PC-3 (cell line): ENCODE data around the gene KAZN. TPM values are rescaled to one million over a fixed set of nuclear protein-coding genes. Genes with fewer than 3 reads are reported as not detected.

Experiments used
- ATAC-seq: fragments of 200-7000 bp; cut with Tn5 transposase; 2 replicates; pipeline ENCODE4 v1.9.1; 2020; ENCODE audit warnings: mild to moderate bottlenecking, moderate library complexity
- BruUV-seq: library from RNA; stranded (reverse); fragments of 400-500 nt; replicated peaks from 2 replicates; lab custom pipeline; 2021; lab: Mats Ljungman, UMichigan
- CTCF ChIA-PET: fragments of 300-600 bp; sonication (Branson Sonifier 250); formaldehyde crosslinking; loops from one replicate; lab custom pipeline; 2022; ENCODE audit warnings: antibody characterized with exemption; lab: Charles Lee
- POLR2A ChIA-PET: fragments of 300-600 bp; sonication (Branson Sonifier 250); formaldehyde crosslinking; loops from one replicate; lab custom pipeline; 2022; ENCODE audit warnings: antibody characterized with exemption; ENCODE audit not compliant: unreplicated experiment; lab: Charles Lee
- DNase-seq: peaks from one replicate; pipeline ENCODE4 v3.0.0-alpha.2; 2015
- H2AFZ ChIP-seq: fragments of 300-600 bp; sonication (generic); 2 replicates; pipeline ENCODE4 v1.6.0; 2016; ENCODE audit warnings: antibody characterized with exemption, low read length
- H3F3A ChIP-seq: fragments of 300-600 bp; sonication (generic); one replicate; pipeline ENCODE4 v1.6.0; 2017; ENCODE audit warnings: antibody characterized with exemption, low read length, control low read depth, mild to moderate bottlenecking; ENCODE audit not compliant: unreplicated experiment
- H3K27ac ChIP-seq: fragments of 300-600 bp; sonication (generic); 2 replicates; pipeline ENCODE4 v1.5.1; 2016; ENCODE audit warnings: mild to moderate bottlenecking, low read length
- H3K27me3 ChIP-seq: fragments of 300-600 bp; sonication (generic); 2 replicates; pipeline ENCODE4 v1.6.1; 2016; ENCODE audit warnings: low read length, mixed read lengths
- H3K36me3 ChIP-seq: fragments of 300-600 bp; sonication (generic); 2 replicates; pipeline ENCODE4 v1.6.1; 2016; ENCODE audit warnings: low read depth, mixed run types, low read length, mixed read lengths
- H3K4me1 ChIP-seq: fragments of 300-600 bp; sonication (generic); 2 replicates; pipeline ENCODE4 v1.5.1; 2016; ENCODE audit warnings: low read length; ENCODE audit not compliant: insufficient read depth
- H3K4me2 ChIP-seq: fragments of 300-600 bp; sonication (generic); 2 replicates; pipeline ENCODE4 v1.6.0; 2016; ENCODE audit warnings: low read length
- H3K4me3 ChIP-seq: fragments of 300-600 bp; sonication (generic); 2 replicates; pipeline ENCODE4 v1.5.1; 2016; ENCODE audit warnings: mild to moderate bottlenecking, low read length, mixed read lengths
- H3K79me2 ChIP-seq: fragments of 300-600 bp; sonication (generic); 2 replicates; pipeline ENCODE4 v1.6.1; 2017; ENCODE audit warnings: low read length, mixed read lengths
- H3K9ac ChIP-seq: fragments of 300-600 bp; sonication (generic); 2 replicates; pipeline ENCODE4 v1.6.0; 2016; ENCODE audit warnings: mild to moderate bottlenecking, low read length
- H3K9me2 ChIP-seq: fragments of 300-600 bp; sonication (generic); replicated peaks from 2 replicates; pipeline ENCODE4 v1.6.1; 2016; ENCODE audit warnings: mixed run types, low read length, mixed read lengths
- H3K9me3 ChIP-seq: fragments of 300-600 bp; sonication (generic); 2 replicates; pipeline ENCODE4 v1.6.1; 2016; ENCODE audit warnings: low read length, mixed read lengths
- H4K20me1 ChIP-seq: fragments of 300-600 bp; sonication (generic); 2 replicates; pipeline ENCODE4 v1.6.1; 2016; ENCODE audit warnings: low read length, mixed read lengths
- CTCF ChIP-seq: fragments of 300-600 bp; sonication (generic); conservative IDR thresholded peaks from 2 replicates; pipeline ENCODE4 v1.5.1; 2017; ENCODE audit warnings: antibody characterized with exemption, low read depth, mild to moderate bottlenecking, low read length
- EZH2 ChIP-seq: fragments of 300-600 bp; sonication (generic); IDR thresholded peaks from one replicate; pipeline ENCODE4 v1.6.1; 2017; ENCODE audit warnings: antibody characterized with exemption, mild to moderate bottlenecking, low read length; ENCODE audit not compliant: unreplicated experiment
- EZH2phosphoT487 ChIP-seq: fragments of 300-600 bp; sonication (generic); IDR thresholded peaks from 2 replicates; pipeline ENCODE4 v1.6.1; 2018; ENCODE audit warnings: mild to moderate bottlenecking, antibody characterized with exemption, low read length, borderline replicate concordance
- intact Hi-C: fragments of 100-400 bp; cut with micrococcal nuclease; formaldehyde crosslinking; loops from 2 replicates; pipeline ENCODE4 v1.9.0; 2023
- total RNA-seq: library from RNA; depleted of rRNA; stranded (reverse); fragments of >200 nt; gene quantifications from 2 replicates; pipeline ENCODE4 v1.2.3, GENCODE V29; 2014

KAZN gene
- total RNA-seq, 1 experiment from 2014 or later: 2.0 TPM

DNA sequence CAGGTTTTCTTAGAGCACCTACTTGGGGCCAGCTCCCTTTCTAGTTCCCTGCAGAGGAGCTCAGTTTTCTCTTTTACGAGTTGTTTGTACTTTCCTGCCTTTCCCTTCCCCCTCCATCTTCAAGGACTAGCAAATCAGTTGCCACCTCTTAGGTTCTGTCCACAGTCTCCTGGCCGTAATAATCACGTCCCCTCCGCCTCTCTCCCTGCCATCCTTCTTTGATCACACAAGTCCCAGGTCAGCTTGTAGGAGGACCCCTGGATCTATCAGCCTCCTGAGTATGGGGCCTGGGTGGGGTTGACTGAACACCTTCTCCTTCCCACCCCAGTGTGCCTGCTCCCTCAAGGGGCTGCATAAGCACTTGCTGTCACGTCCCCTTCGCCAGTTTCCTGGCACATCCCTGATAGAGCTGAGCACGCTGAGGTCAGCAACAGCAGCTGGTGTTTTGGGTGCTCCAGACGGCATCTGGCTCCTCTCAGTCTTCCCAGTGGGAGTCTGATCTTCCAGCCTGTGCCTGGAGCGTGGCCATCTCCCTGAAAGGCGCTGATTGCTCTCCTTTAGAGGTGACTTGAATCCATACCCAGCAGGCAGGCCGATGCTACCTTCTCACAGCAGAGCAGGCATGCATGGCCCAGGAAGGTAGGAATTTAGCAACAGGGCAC, 338.9 kb downstream of the KAZN start:
- no peak for TF ChIP-seq EZH2phosphoT487
- TF ChIP-seq CTCF: no peak
- TF ChIP-seq EZH2: no peak
- Histone ChIP-seq H3K9me2 (no peaks in the 10 kb centered on the region), H3K27me3 (no peaks in the 10 kb centered on the region), H3K79me2 (no peaks in the 10 kb centered on the region), H3K9me3 (no peaks in the 10 kb centered on the region), H3K4me3 (no peak overlapping the region), H3K4me2 (no peak overlapping the region), H3K27ac (no peak overlapping the region), H3K9ac (no peak overlapping the region), H3F3A (no peaks in the 10 kb centered on the region), H3K4me1 (no peaks in the 10 kb centered on the region), H2AFZ (no peak overlapping the region), H4K20me1 (no peaks in the 10 kb centered on the region), H3K36me3 (no peaks in the 10 kb centered on the region)
- POLR2A ChIA-PET: no interaction called here
- intact Hi-C loops: no loop called here
- DNase-seq (no peak), ATAC-seq (no peak)
- CTCF ChIA-PET: no interaction called here
- BruUV-seq: no TSS peak

GRCh38 chr1:14939527-14940284, 341.2 kb downstream of the KAZN start:
- DNase-seq: peak; percentile 34
- H3K79me2 ChIP-seq: no peaks in the 10 kb centered on the region
- H3K4me3 ChIP-seq: no peak overlapping the region
- no peaks in the 10 kb centered on the region for H3K9me2 ChIP-seq
- H4K20me1 ChIP-seq: no peaks in the 10 kb centered on the region
- intact Hi-C loops: no loop called here
- no peak for TF ChIP-seq EZH2
- TF ChIP-seq CTCF: no peak
- no peak for TF ChIP-seq EZH2phosphoT487
- no peak overlapping the region for H2AFZ ChIP-seq
- BruUV-seq: no TSS peak
- no peak for ATAC-seq
- H3K4me1 ChIP-seq: no peaks in the 10 kb centered on the region
- H3K4me2 ChIP-seq: no peak overlapping the region
- ChIA-PET CTCF (interaction anchor here (0.6 kb wide), 1 partner anchor 22 kb away, joined by 3 read pairs; no protein-coding TSS in a partner anchor), POLR2A (no interaction called here)
- no peaks in the 10 kb centered on the region for H3K27me3 ChIP-seq
- no peaks in the 10 kb centered on the region for H3F3A ChIP-seq
- no peaks in the 10 kb centered on the region for H3K36me3 ChIP-seq
- H3K27ac ChIP-seq: no peak overlapping the region
- H3K9me3 ChIP-seq: no peaks in the 10 kb centered on the region
- H3K9ac ChIP-seq: no peak overlapping the region
